LNCaP clone FGC (cell line): ENCODE measurements around the gene CCDC13.

ENCODE experiments used
- DNase-seq: peaks from one replicate; pipeline ENCODE4 v3.0.0-alpha.2; 2011; ENCODE audit warnings: low read depth
- H3K4me3 ChIP-seq: 2 replicates; pipeline ENCODE4 v1.5.1; 2011; ENCODE audit warnings: mild to moderate bottlenecking, low read depth, low read length, control low read depth
- TF ChIP-seq, protein P1 (sequence below): IDR thresholded peaks from 2 replicates; pipeline ENCODE4 v1.5.1; 2012; ENCODE audit warnings: mild to moderate bottlenecking; ENCODE audit not compliant: control insufficient read depth, insufficient read depth; ENCODE audit errors: extremely low read depth

CCDC13 gene

GRCh38 chr3:42762046-42762724 is 10.9 kb downstream of the CCDC13 start:
- TF ChIP-seq, protein P1, sequence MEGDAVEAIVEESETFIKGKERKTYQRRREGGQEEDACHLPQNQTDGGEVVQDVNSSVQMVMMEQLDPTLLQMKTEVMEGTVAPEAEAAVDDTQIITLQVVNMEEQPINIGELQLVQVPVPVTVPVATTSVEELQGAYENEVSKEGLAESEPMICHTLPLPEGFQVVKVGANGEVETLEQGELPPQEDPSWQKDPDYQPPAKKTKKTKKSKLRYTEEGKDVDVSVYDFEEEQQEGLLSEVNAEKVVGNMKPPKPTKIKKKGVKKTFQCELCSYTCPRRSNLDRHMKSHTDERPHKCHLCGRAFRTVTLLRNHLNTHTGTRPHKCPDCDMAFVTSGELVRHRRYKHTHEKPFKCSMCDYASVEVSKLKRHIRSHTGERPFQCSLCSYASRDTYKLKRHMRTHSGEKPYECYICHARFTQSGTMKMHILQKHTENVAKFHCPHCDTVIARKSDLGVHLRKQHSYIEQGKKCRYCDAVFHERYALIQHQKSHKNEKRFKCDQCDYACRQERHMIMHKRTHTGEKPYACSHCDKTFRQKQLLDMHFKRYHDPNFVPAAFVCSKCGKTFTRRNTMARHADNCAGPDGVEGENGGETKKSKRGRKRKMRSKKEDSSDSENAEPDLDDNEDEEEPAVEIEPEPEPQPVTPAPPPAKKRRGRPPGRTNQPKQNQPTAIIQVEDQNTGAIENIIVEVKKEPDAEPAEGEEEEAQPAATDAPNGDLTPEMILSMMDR = no peak
- H3K4me3 ChIP-seq = no peak overlapping the region
- DNase-seq = no peak

DNA sequence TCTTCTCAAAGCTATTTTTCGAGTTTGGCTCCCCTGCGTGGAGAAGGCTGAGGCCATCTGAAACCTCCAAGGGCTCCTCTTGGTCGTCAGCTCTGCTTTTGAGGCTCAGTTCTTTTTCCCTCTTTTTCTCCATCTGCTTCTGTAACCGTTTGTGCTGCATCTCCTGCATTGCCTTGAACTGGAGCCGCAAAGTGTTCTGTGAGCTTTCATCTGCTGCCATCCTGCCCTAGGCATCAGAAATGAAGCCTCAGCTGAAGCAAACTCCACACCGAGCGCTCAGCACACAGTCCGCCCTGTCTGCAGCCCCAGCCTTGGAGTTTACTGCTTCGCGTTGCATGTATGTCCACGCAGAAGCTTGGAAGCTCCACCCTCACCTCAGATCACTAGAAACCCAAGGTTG is 14.9 kb downstream of the CCDC13 start:
- TF ChIP-seq, protein P1 = no peak
- no peak for DNase-seq
- H3K4me3 ChIP-seq = no peak overlapping the region

DNA sequence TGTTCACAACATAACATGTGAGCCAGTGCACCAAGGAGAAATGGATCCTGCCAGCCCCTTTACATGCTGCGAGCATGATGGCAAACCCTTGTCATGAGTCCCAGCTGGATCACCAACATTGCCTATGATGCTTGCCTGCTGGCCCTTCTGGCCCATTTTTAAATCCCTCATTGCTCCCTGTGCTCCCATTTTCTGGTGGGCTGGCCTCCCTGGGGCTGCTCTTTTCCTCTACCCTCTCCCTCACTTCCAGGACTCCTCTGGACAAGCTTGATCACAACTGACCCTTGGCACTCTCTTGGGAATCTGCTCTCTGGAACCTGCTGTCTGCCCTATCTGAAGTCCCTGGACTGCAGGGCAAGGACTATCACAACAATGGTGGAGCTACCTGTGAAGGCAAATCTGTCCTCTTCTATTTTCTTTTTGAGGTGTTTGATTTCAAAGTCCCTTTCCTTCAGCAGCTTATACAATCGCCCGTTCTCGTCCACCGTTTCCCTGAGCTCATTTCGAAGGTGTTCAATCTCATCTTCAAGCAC is 16.3 kb downstream of the CCDC13 start:
- DNase-seq = no peak
- TF ChIP-seq, protein P1 = no peak
- no peak overlapping the region for H3K4me3 ChIP-seq

DNA sequence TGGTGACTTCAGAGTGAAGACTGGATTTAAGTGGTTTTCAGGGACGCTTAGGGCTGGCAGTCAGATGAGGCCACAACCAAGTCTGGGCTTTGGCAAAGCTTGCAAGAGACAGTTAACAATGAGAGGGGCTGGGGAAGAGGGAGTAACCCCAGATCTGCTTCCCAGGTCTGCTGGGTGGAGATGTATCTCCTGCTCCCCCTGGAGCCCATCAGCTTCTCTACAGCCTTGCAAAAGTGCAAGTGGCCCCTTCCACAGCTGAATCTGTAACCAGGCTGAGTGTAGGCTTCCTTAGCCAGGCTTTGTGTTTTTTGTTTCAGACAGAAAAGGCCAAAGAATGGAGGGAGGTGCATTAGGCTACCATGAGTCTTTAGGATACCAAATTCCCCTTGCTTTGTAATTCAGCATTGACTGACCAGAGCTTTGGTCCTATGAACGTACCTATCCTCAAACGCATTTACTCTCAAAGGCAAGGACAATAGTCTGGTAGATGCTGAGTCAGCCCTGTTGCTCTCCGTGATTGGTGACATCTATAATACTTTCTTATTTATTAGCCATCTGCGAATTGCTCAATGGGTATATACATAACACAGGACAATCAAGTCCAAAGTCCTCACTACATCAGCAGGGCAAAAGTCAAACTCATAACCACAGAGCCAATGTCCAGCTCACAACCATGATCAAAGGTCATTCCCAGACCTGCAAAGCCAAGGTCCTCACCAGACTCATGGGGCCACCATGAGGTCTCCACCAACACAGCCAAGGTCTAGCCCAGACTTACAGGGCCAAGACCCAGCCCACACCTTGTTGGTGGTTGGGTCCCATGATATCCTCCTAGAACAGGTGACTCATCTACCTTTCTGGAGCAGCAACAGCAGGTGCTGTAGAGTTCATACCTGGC is 17.1 kb downstream of the CCDC13 start:
- TF ChIP-seq, protein P1 = peak; percentile 37; the same call in 1 of the 2 replicates
- DNase-seq = no peak
- H3K4me3 ChIP-seq = no peak overlapping the region

GRCh38 chr3:42753757-42754156 is 19.3 kb downstream of the CCDC13 start:
- no peak for DNase-seq
- no peak overlapping the region for H3K4me3 ChIP-seq
- TF ChIP-seq, protein P1 = no peak

- TF ChIP-seq, protein P1 = no peak
- no peak for DNase-seq
- H3K4me3 ChIP-seq = no peak overlapping the region
These were observed 20.1 kb downstream of the CCDC13 start for GRCh38 chr3:42752961-42753360.
